Thyroid gland (tissue), 4 donors: ENCODE data around the gene ART5. TPM values are rescaled to one million over a fixed set of nuclear protein-coding genes. Genes with fewer than 3 reads are reported as not detected.

Experiments used
- DNase-seq, 2 donors: peaks; one replicate each; pipeline ENCODE4 v3.0.0-alpha.2; 2019
- H3K27ac ChIP-seq, 3 donors: fragments of 200-600 bp; sonication (generic); 1 replicate in 2 of 3; 2 replicates in 1 of 3; pipeline ENCODE4 v1.5.1; 2016 to 2019; ENCODE audit warnings: mild to moderate bottlenecking in 1 of 3, moderate library complexity in 1 of 3
- H3K27me3 ChIP-seq: fragments of 200-600 bp; sonication (generic); one replicate; pipeline ENCODE4 v1.5.1; 2019
- H3K36me3 ChIP-seq, 2 donors: fragments of 200-600 bp; sonication (generic); one replicate each; pipeline ENCODE4 v1.5.1; 2016 to 2019
- H3K4me1 ChIP-seq, 2 donors: fragments of 200-600 bp; sonication (generic); one replicate each; pipeline ENCODE4 v1.5.1; 2017 to 2019
- H3K4me3 ChIP-seq, 3 donors: fragments of 200-600 bp; sonication (generic); replicated peaks in 1 of 3; 1 replicate in 2 of 3; 2 replicates in 1 of 3; pipeline ENCODE4 v1.5.1; 2016; ENCODE audit warnings: mild to moderate bottlenecking in 1 of 3
- H3K9me3 ChIP-seq: fragments of 200-600 bp; sonication (generic); one replicate; pipeline ENCODE4 v1.5.1; 2017
- CTCF ChIP-seq, 6 experiments: fragments of 200-600 bp in 3 of 6; fragments of 450-650 bp in 3 of 6; sonication (generic) in 3 of 6; IDR thresholded peaks; one replicate each; pipeline ENCODE4 v1.5.1; 2016 to 2019; ENCODE audit warnings: antibody characterized with exemption in 6 of 6, mild to moderate bottlenecking in 2 of 6, inconsistent platforms in 1 of 6, moderate library complexity in 1 of 6
- POLR2A ChIP-seq, 2 donors: fragments of 450-650 bp; IDR thresholded peaks; one replicate each; pipeline ENCODE4 v1.6.1; 2017; ENCODE audit warnings: antibody characterized with exemption in 2 of 2, mild to moderate bottlenecking in 2 of 2, moderate library complexity in 1 of 2
- whole genome bisulfite sequencing, 2 donors: methylation state at CpG; one replicate each; pipeline ENCODE4 v1.1.5; 2017; 5-methylcytosine and 5-hydroxymethylcytosine counted together
- intact Hi-C: fragments of 100-400 bp; cut with DNase I; formaldehyde crosslinking; loops from one replicate; pipeline ENCODE4 v1.15.1; 2023
- total RNA-seq, 4 donors: library from RNA; depleted of rRNA; stranded (reverse); fragments of >200 nt; gene quantifications; one replicate each; pipeline ENCODE4 v1.2.3, GENCODE V29; 2016

The ART5 gene
- total RNA-seq, 4 donors from 2014 or later, result 1.6 to 11.8 (median 2.7) TPM

GRCh38 chr11:3671334-3672254 lies 29.8 kb upstream of the ART5 start, which contains the start of gene CHRNA10:
TSS of gene CHRNA10 (minus strand) at chr11:3671384. CDS start at chr11:3671312, 72 bp downstream.
- intact Hi-C loops, result no loop called here
- Histone ChIP-seq H3K4me1 (no peaks in the 10 kb centered on the region), H3K27ac (no peak within 1 kb of the TSS), H3K4me3 (no peak within 1 kb of the TSS), H3K27me3 (no peaks in the 10 kb centered on the region), H3K36me3 (peaks cover 28 to 54% of the 10 kb centered on the region in 2 donors), H3K9me3 (no peaks in the 10 kb centered on the region)
- DNase-seq, result no peak
- WGBS, 2 donors, result 75 to 81% methylated on average over 8 to 9 of the region's 9 CpGs
- TF ChIP-seq CTCF (IDR thresholded peaks at IDR 0.05) (no peak), POLR2A (IDR thresholded peaks at IDR 0.05) (no peak)

- H3K36me3 ChIP-seq, result peaks cover 9 to 46% of the 10 kb centered on the region in 2 donors
- H3K27ac ChIP-seq, result no peak overlapping the region
- no peak overlapping the region for H3K4me3 ChIP-seq
- no peaks in the 10 kb centered on the region for H3K27me3 ChIP-seq
- H3K9me3 ChIP-seq, result no peaks in the 10 kb centered on the region
- TF ChIP-seq CTCF (IDR thresholded peaks at IDR 0.05) (no peak), POLR2A (IDR thresholded peaks at IDR 0.05) (no peak)
- DNase-seq, result no peak
- 87 to 98% methylated on average over 5 of the region's 5 CpGs for WGBS, 2 donors
- intact Hi-C loops, result no loop called here
- H3K4me1 ChIP-seq, result no peaks in the 10 kb centered on the region
These were observed 28.0 kb upstream of the ART5 start for GRCh38 chr11:3669742-3670183.

- no peak for TF ChIP-seq CTCF (IDR thresholded peaks at IDR 0.05)
- TF ChIP-seq POLR2A (IDR thresholded peaks at IDR 0.05), result no peak
- H3K4me3 ChIP-seq, result no peak overlapping the region
- no peak for DNase-seq
- H3K27me3 ChIP-seq, result no peaks in the 10 kb centered on the region
- 99 to 100% methylated on average over 7 of the region's 7 CpGs for WGBS, 2 donors
- intact Hi-C loops, result no loop called here
- H3K36me3 ChIP-seq, result peaks cover 4 to 40% of the 10 kb centered on the region in 2 donors
- no peaks in the 10 kb centered on the region for H3K9me3 ChIP-seq
- H3K4me1 ChIP-seq, result no peaks in the 10 kb centered on the region
- no peak overlapping the region for H3K27ac ChIP-seq
These were observed 27.3 kb upstream of the ART5 start for GRCh38 chr11:3669128-3669527.

GRCh38 chr11:3667149-3668035 lies 25.6 kb upstream of the ART5 start:
- WGBS, 2 donors, result 96 to 97% methylated on average over 81 to 87 of the region's 89 CpGs
- DNase-seq, result no peak
- Histone ChIP-seq H3K27me3 (no peaks in the 10 kb centered on the region), H3K27ac (no peak overlapping the region), H3K4me3 (no peak overlapping the region), H3K36me3 (peaks cover 0 to 28% of the 10 kb centered on the region in 2 donors), H3K9me3 (no peaks in the 10 kb centered on the region), H3K4me1 (no peaks in the 10 kb centered on the region)
- TF ChIP-seq POLR2A (IDR thresholded peaks at IDR 0.05) (no peak), CTCF (IDR thresholded peaks at IDR 0.05) (no peak)
- intact Hi-C loops, result no loop called here
